Astrocyte (in vitro differentiated cells and primary cell): Measurements from ENCODE around the gene UGT2B7. TPM values are rescaled to one million over a fixed set of nuclear protein-coding genes. Genes with fewer than 3 reads are reported as not detected.
A peak's percentile ranks its signal among the peaks of the same experiment; 100 is the strongest.
"Not testable (repeated sequence)": the region's sequence is repeated elsewhere in the genome, so short reads cannot be mapped to it uniquely, and the experiment has no call there.

Source experiments
- DNase-seq: peaks from one replicate; pipeline ENCODE4 v3.0.0-alpha.2; 2010; ENCODE audit warnings: low read depth
- FAIRE-seq: peaks from 2 replicates; lab custom pipeline; 2011; peaks lifted over from hg19 to GRCh38; lab: Jason Lieb, UNC
- H2AFZ ChIP-seq: 2 replicates; pipeline ENCODE4 v1.6.0; 2012; ENCODE audit warnings: low read depth, low read length, inconsistent platforms
- H3K27ac ChIP-seq: 2 replicates; pipeline ENCODE4 v1.5.1; 2011; ENCODE audit warnings: low read depth, low read length, inconsistent platforms
- H3K27me3 ChIP-seq: 2 replicates; pipeline ENCODE4 v1.6.0; 2011; ENCODE audit warnings: low read length, inconsistent platforms; ENCODE audit not compliant: insufficient read depth
- H3K36me3 ChIP-seq: 2 replicates; pipeline ENCODE4 v1.5.1; 2011; ENCODE audit warnings: low read length, inconsistent platforms; ENCODE audit not compliant: insufficient read depth
- H3K4me1 ChIP-seq: 2 replicates; pipeline ENCODE4 v1.5.1; 2011; ENCODE audit warnings: low read length, inconsistent platforms; ENCODE audit not compliant: insufficient read depth
- H3K4me2 ChIP-seq: 2 replicates; pipeline ENCODE4 v1.6.0; 2012; ENCODE audit warnings: low read length, inconsistent platforms
- H3K4me3 ChIP-seq: 2 replicates; pipeline ENCODE4 v1.5.1; 2011; ENCODE audit warnings: low read depth, mild to moderate bottlenecking, low read length, inconsistent platforms; ENCODE audit not compliant: insufficient read depth
- H3K79me2 ChIP-seq: 2 replicates; pipeline ENCODE4 v1.6.0; 2012; ENCODE audit warnings: mild to moderate bottlenecking, low read length, inconsistent platforms; ENCODE audit not compliant: insufficient read depth
- H3K9ac ChIP-seq: 2 replicates; pipeline ENCODE4 v1.6.0; 2012; ENCODE audit warnings: mild to moderate bottlenecking, low read length, inconsistent platforms
- H3K9me3 ChIP-seq: 2 replicates; pipeline ENCODE4 v1.5.1; 2012; ENCODE audit warnings: low read depth, mild to moderate bottlenecking, low read length, inconsistent platforms; ENCODE audit not compliant: insufficient read depth
- H4K20me1 ChIP-seq: 2 replicates; pipeline ENCODE4 v1.6.0; 2012; ENCODE audit warnings: low read length, inconsistent platforms; ENCODE audit not compliant: insufficient read depth
- H3K27ac Mint-ChIP-seq: one replicate; pipeline ENCODE4 v1.8.0; 2021; ENCODE audit warnings: mild to moderate bottlenecking, mixed read lengths; ENCODE audit not compliant: unreplicated experiment
- H3K27me3 Mint-ChIP-seq: one replicate; pipeline ENCODE4 v1.8.0; 2021; ENCODE audit warnings: low read depth, mixed read lengths; ENCODE audit not compliant: unreplicated experiment
- H3K36me3 Mint-ChIP-seq: one replicate; pipeline ENCODE4 v1.8.0; 2021; ENCODE audit warnings: low read depth, mixed read lengths; ENCODE audit not compliant: unreplicated experiment
- H3K4me1 Mint-ChIP-seq: one replicate; pipeline ENCODE4 v1.8.0; 2021; ENCODE audit warnings: low read depth, mixed read lengths; ENCODE audit not compliant: unreplicated experiment
- H3K4me3 Mint-ChIP-seq: one replicate; pipeline ENCODE4 v1.8.0; 2021; ENCODE audit warnings: mild to moderate bottlenecking, moderate library complexity, mixed read lengths; ENCODE audit not compliant: unreplicated experiment
- H3K9me3 Mint-ChIP-seq: one replicate; pipeline ENCODE4 v1.8.0; 2021; ENCODE audit warnings: mild to moderate bottlenecking, mixed read lengths; ENCODE audit not compliant: unreplicated experiment
- EZH2 ChIP-seq: IDR thresholded peaks from 2 replicates; pipeline ENCODE4 v1.6.1; 2012; ENCODE audit warnings: mild to moderate bottlenecking, low read length, inconsistent platforms; ENCODE audit not compliant: insufficient read depth
- total RNA-seq: library from RNA; stranded (reverse); gene quantifications from 2 replicates; pipeline ENCODE4 v1.2.1, GENCODE V29; 2021
- TF ChIP-seq, protein P1 (sequence below): IDR thresholded peaks from 2 replicates; pipeline ENCODE4 v1.5.1; 2011; ENCODE audit warnings: low read depth, mild to moderate bottlenecking, inconsistent platforms, low read length, moderate library complexity; ENCODE audit not compliant: insufficient read depth

UGT2B7 gene
- total RNA-seq, 1 donor from 2014 or later: 0.25 TPM

DNA sequence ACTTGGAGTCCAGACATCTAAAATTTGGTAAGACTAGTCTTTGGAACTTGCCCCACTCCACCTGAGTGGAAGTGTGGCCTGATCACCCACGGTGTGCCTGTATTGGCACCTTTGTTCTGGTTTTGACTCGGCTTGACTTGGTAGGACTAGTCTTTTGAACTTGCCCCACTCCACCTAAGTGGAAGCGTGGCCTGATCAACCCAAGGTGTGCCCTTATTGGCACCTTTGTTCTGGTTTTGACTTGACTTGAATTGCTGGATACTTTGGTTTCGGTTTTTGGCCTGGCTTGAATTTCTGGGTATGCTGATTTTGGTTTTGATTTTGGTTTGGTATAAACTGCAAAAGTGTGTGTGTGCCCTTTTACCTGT is 44.7 kb upstream of the UGT2B7 start:
- no peak overlapping the region for H3K27ac ChIP-seq
- H3K27ac Mint-ChIP-seq: no peak overlapping the region
- H4K20me1 ChIP-seq: no peaks in the 10 kb centered on the region
- H3K36me3 ChIP-seq: no peaks in the 10 kb centered on the region
- H2AFZ ChIP-seq: no peak overlapping the region
- H3K36me3 Mint-ChIP-seq: no peaks in the 10 kb centered on the region
- H3K9ac ChIP-seq: no peak overlapping the region
- no peaks in the 10 kb centered on the region for H3K9me3 Mint-ChIP-seq
- peaks cover 5% of the 10 kb centered on the region for H3K4me1 Mint-ChIP-seq
- no peaks in the 10 kb centered on the region for H3K27me3 ChIP-seq
- H3K79me2 ChIP-seq: no peaks in the 10 kb centered on the region
- no peak overlapping the region for H3K4me2 ChIP-seq
- DNase-seq: no peak
- TF ChIP-seq, protein P1, sequence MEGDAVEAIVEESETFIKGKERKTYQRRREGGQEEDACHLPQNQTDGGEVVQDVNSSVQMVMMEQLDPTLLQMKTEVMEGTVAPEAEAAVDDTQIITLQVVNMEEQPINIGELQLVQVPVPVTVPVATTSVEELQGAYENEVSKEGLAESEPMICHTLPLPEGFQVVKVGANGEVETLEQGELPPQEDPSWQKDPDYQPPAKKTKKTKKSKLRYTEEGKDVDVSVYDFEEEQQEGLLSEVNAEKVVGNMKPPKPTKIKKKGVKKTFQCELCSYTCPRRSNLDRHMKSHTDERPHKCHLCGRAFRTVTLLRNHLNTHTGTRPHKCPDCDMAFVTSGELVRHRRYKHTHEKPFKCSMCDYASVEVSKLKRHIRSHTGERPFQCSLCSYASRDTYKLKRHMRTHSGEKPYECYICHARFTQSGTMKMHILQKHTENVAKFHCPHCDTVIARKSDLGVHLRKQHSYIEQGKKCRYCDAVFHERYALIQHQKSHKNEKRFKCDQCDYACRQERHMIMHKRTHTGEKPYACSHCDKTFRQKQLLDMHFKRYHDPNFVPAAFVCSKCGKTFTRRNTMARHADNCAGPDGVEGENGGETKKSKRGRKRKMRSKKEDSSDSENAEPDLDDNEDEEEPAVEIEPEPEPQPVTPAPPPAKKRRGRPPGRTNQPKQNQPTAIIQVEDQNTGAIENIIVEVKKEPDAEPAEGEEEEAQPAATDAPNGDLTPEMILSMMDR: no peak
- TF ChIP-seq EZH2: no peak
- no peak for FAIRE-seq
- no peak overlapping the region for H3K4me3 ChIP-seq
- no peak overlapping the region for H3K4me3 Mint-ChIP-seq
- peaks cover 10% of the 10 kb centered on the region for H3K4me1 ChIP-seq
- no peaks in the 10 kb centered on the region for H3K27me3 Mint-ChIP-seq
- no peaks in the 10 kb centered on the region for H3K9me3 ChIP-seq

DNA sequence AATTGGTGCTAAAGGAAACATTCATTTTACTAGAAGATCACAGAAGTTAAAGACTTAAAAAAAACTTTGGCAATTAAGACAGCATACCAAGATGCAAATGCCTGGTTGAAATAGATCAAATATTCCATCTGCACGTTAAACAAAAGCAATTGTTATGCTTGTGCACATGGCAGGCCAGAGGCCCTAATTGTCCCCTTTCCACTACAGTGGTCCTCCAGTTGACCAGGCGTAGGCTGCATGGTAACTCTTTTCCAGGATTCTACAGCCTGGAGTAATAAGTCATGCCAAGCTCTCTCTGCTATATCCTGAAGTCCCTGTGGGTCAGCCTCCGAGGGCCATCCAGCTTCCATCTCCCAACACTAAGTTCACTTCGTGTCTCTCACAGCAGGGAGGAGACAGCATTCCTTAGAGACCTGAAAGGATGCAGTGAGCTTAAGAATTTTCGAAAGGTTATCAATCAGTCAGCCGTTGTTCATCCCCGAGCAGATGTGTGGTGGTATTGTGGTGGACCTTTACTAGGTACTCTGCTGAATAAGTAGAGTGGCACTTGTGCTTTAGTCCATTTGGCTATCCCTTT is 42.9 kb upstream of the UGT2B7 start:
- not testable (repeated sequence) for H3K27me3 Mint-ChIP-seq, H3K4me2 ChIP-seq, H4K20me1 ChIP-seq, H3K9me3 ChIP-seq, H3K9ac ChIP-seq, H3K36me3 ChIP-seq, H2AFZ ChIP-seq, H3K79me2 ChIP-seq, H3K4me3 Mint-ChIP-seq, FAIRE-seq, H3K27me3 ChIP-seq, DNase-seq, H3K27ac ChIP-seq, H3K4me3 ChIP-seq, H3K9me3 Mint-ChIP-seq, H3K36me3 Mint-ChIP-seq
- H3K4me1 ChIP-seq: peaks cover 13% of the 10 kb centered on the region
- Mint-ChIP-seq H3K4me1 (peaks cover 20% of the 10 kb centered on the region), H3K27ac (peak overlapping the region; percentile 66)

DNA sequence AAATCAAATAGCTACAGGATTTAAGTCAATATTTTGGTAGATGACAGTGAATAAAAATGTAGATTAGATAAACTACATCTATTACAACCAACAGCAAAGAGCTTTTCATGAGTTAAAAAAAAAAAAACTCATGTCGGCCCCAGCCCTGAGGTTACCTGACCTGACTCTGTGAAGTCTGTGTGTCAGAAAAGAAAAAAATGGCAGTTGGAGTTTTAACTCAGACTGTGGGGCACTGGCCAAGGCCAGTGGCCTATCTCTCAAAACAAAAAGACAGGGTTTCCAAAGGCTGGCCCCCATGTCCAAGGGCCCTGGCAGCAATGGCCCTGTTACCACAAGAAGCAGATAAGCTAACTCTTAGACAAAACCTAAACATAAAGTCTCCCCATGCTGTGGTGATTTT is 42.2 kb upstream of the UGT2B7 start:
- peak overlapping the region; percentile 92 for H3K27ac Mint-ChIP-seq
- peaks cover 26% of the 10 kb centered on the region for H3K4me1 Mint-ChIP-seq
- H3K36me3 Mint-ChIP-seq, H3K27me3 Mint-ChIP-seq, FAIRE-seq, H3K36me3 ChIP-seq, H3K79me2 ChIP-seq, H3K9me3 Mint-ChIP-seq, H2AFZ ChIP-seq, H3K4me2 ChIP-seq, DNase-seq, H3K27ac ChIP-seq, H3K4me3 ChIP-seq, H3K9me3 ChIP-seq, H3K9ac ChIP-seq, H3K4me3 Mint-ChIP-seq, H4K20me1 ChIP-seq, H3K27me3 ChIP-seq: not testable (repeated sequence)
- H3K4me1 ChIP-seq: peaks cover 13% of the 10 kb centered on the region
